GM18867 (cell line): ENCODE data around the gene BAZ1B.
"Not testable (repeated sequence)": the region's sequence is repeated elsewhere in the genome, so short reads cannot be mapped to it uniquely, and the experiment has no call there.

Experiments
- ATAC-seq: cut with Tn5 transposase; IDR thresholded peaks from one replicate; pipeline ENCODE4 v1.9.1; 2021; ENCODE audit warnings: mild to moderate bottlenecking, moderate library complexity; ENCODE audit not compliant: unreplicated experiment

BAZ1B gene

DNA sequence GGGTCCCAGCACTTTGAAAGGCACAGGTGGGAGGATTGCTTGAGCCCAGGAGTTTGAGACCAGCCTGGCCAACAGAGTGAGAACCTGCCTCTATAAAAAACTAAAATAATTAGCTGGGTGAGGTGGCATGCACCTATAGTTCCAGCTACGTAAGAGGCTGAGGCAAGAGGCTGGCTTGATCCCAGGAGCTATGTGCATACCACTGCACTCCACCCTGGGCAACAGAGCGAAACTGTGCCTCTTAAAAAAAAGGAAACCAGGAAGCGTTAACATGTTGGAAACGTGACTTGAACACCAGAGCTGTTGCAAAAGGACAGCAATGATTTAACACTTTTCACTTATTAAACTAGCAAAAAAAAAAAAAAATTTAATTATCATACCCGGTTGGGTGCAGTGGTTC lies 12.6 kb downstream of the BAZ1B start:
- no peak for ATAC-seq

DNA sequence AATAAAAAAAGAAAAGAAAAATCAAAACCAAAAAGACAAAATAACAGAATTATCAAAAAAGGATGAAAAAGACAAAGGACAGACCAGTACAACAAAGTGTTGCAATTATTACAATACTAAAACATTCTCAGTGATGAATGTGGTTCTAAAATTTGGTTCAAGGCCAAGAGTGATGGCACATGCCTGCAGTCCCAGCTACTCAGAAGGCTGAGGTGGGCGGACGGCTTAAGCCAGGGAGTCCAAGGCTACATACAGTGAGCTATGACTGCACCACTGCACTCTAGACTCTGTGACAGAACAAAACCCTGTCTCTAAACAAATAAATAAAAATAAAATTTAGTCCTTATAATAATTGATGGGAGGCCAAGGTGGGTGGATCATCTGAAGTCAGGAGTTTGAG lies 14.5 kb downstream of the BAZ1B start:
- no peak for ATAC-seq

DNA sequence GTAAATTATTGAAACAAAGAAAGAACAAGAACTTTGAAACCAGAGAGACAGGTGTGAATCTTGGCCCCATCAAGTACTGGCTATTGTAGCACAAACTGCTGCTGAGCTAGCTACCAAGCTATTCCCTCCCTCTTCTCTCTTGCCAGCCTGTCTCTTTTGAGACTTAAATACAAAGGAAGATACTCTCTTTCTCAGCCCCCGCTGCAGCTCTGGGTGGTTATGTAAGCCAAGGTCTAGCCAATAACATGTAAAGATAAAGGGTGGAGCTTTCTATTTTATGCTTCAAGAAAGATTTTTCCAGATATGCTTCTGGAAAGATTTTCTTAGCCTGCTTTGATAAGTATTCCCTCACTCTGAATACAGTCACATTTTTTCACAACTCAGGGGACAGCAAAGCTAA lies 17.2 kb downstream of the BAZ1B start:
- no peak for ATAC-seq

DNA sequence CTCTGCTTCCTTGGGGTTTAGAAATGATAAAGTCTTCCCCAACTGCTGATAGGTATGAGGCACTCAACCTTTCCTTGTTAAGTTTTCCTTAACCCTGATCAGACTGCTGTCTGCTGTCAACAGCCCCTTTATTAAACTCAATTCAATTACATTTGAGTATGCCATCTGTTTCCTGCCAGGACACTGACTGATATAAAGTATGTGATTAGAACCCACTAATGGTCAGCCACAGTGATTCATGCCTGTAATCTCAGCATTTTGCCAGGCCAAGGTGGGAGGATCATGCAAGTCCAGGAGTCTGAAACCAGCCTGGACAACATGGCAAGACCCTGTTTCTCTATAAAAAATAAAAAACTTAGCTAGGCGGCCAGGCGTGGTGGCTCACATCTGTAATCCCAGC lies 18.1 kb downstream of the BAZ1B start:
- ATAC-seq = no peak

DNA sequence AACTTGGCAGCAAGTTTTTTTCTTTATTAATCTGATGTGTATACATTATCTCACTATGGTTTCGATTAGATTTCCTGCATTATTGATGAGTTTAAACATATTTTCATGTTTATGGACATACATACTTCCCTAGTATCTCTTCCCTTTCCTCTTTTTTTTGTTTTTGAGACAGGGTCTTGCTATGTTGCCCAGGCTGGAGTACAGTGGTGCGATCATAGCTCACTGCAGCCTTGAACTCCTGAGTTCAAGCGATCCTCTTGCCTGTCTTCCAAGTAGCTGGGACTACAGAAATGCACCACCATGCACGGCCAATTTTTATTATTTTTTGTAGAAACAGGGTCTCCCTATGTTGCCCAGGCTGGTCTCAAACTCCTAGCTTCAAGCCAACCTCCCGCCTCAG lies 18.9 kb downstream of the BAZ1B start:
- ATAC-seq = no peak

DNA sequence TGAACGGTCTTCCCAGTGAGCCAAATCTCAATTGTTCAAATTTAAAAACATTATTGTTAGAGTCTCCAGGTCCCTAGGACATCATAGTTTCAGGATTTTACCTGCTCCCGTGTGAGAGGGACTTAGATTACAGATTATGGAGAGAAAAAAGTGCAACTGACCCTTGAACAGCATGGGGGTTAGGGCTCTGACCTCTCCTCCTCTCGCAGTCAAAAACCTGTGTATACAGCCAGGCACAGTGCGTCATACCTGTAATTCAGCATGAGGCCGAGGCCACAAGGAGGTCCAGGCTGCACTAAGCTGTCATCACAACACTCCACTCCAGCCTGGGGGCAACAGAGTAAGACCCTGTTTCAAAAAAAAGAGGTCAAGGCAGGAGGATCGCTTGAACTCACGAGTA lies 25.5 kb downstream of the BAZ1B start:
- ATAC-seq = no peak

DNA sequence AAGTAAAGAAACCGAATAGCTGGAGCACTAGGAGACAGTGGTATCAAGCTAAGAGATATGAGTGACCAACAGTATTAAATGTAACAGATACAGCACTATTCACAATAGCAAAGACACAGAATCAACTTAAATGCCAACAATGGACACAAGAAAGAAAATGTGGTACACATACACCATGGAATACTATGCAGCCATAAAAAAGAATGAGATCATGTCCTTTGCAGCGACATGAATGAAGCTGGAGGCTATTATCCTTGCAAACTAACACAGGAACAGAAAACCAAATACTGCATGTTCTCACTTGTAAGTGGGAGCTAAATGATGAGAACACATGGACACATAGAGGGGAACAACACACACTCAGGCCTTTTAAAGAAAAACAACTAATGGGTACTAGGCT lies 26.6 kb downstream of the BAZ1B start:
- ATAC-seq = not testable (repeated sequence)

DNA sequence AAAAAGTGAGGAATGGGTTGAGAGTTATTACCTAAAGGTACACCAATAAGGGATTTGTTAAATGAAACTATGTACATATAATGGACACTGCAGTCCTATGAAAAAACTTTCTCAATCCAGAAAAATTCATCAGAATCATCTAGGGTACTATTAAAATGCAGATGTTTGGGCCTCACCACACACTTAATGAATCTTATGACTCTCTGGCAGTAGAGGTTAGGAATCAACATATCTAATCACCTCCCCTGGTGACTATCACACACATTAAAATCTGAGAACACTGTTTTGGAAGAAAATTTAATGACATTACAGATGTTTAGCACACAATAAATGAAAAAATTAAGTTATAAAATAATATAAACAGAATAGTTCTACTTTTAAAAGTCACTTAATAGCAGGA lies 32.1 kb downstream of the BAZ1B start:
- ATAC-seq = no peak

DNA sequence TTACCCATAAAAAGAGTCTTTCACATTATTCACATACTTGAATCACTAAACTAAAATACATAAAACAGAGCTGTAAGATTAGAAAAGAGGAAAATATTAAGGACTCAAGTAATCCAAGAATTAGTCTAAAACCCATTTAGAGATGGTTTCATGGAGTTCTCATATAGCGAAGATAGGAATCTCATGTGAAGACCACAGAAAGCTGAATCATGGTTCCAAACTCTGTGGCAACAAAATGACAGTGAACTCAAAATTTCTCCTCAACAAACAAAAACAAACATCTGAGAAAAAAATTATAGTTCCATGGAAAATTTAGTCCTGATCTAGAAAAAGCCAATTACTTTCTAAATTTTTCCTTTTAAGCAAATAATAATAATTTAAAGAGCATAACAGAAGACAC lies 34.6 kb downstream of the BAZ1B start:
- no peak for ATAC-seq

DNA sequence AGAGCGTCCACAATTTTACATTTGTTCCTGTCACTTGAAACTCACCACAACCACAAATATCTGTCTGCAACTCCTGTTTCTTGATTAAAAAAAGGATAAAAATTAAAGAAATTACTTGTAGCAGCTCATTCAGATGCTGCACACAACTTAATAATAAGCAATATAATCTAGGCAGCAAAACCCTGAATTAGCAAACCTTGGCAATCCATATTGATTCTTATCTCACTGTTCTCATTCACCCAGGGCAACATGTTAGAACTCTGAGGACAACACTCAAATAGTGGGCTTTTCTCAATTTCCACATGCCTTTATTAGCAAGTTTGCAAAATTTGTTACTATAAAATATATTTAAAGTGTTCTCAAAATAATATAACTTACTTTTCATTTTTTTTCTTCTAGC lies 38.9 kb downstream of the BAZ1B start:
- ATAC-seq = no peak

DNA sequence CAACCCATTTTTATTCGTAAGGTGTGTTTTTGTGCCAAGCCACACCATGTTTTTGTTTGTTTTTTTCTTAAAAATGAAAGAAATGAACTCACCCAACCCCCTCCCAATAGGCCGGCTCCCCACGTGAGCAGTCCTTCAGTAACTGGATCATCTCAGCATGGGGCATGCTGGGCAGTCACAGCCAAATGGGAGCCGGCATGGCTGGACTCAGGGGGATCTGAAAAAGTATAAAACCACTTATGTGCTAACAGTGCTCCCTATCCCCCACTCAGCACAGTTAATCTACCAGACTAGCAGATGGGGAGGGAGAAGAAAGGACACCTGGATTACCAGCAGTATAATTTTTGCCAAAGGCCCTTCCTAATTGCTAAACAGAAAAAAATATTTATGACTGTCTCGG lies 39.3 kb downstream of the BAZ1B start:
- no peak for ATAC-seq

DNA sequence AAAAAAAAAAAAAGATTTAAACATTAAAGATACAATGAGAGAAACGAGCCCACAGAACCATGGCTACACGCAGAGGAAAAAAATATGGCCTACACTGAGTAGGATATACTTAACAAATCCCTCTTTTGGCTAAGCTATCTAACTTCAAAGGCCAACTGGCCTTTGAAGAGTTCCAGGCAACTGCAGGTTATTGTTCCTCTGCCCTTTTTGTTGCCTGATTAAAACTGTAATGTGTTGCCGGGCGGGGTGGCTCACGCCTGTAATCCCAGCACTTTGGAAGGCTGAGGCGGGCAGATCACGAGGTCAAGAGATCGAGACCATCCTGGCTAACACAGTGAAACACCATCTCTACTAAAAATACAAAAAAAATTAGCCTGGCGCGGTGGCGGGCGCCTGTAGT lies 40.6 kb downstream of the BAZ1B start:
- not testable (repeated sequence) for ATAC-seq

DNA sequence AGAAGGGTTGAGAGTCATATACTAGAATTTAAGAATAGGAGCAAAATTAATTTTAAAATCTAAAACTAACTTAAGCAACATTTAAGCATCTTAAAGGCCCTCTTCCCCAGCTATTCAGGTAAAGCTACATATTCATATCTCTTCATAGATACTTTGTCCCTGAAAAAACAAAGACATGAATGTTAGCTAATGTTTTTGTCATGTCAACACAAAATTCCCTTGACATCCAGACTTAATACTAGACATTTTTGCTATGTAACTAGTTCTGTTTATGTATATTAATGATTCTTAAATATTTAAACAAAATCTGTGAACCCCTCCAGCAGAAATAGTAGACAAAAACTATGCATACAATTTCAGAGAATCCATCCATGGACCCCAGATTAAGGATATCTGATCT lies 43.5 kb downstream of the BAZ1B start:
- ATAC-seq = no peak

DNA sequence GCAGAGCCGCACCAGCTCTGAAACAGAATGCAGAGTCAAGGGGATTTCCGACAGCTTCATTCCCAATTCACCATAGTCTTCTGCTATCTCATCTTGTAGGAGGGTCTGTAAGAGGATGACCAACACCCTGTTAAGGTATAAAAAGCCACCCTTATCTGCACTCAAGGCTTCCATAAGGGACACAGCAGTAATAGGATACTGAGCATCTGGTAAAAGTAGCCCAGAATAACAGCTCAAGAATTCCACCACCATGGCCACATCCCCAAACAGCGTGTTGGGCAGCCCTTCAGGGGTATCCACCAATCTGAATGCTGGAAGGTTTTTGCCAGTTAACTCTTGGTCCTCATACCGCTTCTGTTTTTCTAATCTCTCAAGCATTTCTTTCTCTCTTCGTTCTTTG lies 44.7 kb downstream of the BAZ1B start:
- no peak for ATAC-seq

DNA sequence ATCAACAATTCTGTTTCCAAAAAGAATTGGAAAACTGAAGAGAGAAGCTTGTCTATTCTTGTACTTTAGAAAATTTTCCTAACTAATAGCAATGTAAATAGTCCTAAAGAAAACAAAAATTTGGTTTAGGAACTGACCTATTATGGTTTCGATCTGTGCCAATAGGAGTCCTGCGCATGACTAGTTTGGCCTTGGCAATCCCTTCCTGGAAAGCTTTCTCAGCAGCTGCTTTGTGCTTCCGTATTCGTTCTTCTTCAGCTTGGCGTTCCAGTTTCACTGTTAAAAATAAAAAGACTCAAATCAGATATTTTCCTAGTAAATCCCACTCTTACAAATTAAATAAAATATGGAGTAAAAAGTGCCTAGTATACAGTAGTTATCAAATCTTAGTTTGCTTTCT lies 51.9 kb downstream of the BAZ1B start:
- no peak for ATAC-seq

DNA sequence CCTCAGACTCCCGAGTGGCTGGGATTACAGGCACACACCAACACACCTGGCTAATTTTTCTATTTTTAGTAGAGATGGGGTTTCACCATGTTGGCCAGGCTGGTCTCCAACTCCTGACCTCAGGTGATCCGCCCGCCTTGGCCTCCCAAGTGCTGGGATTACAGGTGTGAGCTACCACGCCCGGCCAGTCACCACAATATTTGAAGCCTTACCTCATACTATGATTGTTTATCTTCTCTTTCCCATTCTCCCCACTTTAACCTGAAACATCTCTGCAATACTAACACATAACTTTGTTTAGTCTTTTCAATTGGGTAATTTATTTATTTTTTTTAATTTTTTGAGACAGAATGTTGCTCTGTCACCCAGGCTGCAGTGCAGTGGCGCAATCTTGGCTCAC lies 55.0 kb downstream of the BAZ1B start:
- ATAC-seq = not testable (repeated sequence)

DNA sequence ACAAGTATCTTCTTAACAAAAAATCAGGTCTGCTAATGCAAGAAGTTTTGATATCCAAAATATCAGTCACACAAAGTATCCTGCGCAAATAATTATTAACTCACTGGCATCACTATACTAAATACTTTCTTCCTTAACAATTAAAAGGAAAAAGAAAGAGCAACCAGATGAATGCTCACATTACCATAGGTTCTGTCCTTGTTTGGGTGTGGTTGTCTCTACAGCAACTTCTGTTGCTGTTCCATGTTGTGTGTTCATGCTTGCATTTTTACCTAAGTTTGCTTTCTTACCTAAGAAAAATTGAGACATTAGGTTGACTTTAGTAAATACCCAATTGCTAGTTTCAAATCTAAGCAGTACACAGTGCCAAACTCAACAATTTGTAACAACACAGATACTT lies 56.0 kb downstream of the BAZ1B start:
- ATAC-seq = no peak

DNA sequence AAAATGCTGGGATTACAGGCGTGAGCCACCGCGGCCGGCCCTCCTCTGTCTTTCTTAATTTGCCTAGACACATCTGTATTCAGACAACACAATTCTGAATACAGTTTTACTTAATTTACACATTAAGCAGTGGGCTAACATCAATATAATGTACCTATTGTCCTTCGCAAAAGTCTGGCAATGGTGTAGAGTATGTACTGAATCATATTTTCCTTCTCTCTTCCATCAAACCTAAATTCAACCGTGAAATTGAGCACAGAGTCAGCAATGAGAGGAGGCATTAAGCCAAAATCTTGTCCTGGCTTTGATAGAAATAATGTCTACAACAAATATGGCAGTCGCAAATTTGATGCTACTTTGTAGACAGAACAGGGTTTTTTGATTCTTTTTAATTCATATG lies 58.1 kb downstream of the BAZ1B start:
- ATAC-seq = no peak

DNA sequence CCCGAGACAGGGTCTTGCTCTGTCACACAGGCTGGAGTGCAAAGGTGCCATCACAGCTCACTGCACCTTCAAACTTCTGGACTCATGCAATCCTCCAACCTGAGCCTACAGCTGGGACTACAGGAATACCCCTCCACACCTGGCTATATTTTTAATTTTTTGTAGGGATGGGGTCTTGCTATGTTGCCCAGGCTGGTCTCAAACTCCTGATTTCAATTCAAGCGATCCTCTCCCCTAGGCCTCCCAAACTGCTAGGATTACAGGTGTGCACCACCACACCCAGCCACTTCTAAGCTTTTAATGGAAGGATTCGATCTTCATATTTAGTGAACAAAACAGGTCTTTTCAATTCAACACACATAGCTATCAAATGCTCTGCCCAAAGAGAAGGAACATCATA lies 58.8 kb downstream of the BAZ1B start:
- ATAC-seq = no peak

DNA sequence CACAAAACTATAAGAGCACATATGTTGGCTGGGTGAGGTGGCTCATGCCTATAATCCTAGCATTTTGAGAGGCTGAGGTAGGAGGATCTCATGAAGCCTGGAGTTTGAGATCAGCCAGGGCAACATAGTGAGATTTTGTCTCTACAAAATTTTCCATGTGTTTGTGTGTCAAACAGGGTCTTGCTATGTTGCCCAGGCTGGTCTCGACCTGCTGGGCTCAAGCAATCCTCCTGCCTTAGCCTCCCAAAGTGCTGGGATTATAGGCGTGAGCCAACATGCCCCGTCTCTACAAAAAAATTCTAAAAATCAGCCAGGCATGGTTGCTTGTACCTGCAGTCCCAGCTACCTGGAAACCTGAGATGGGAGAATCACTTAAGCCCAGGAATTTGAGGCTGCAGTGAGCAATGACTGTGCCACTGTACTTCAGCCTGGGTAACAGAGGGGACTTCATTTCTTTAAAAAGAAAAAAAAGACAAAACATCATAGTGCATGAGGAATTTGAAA lies 60.3 kb downstream of the BAZ1B start:
- ATAC-seq = no peak

DNA sequence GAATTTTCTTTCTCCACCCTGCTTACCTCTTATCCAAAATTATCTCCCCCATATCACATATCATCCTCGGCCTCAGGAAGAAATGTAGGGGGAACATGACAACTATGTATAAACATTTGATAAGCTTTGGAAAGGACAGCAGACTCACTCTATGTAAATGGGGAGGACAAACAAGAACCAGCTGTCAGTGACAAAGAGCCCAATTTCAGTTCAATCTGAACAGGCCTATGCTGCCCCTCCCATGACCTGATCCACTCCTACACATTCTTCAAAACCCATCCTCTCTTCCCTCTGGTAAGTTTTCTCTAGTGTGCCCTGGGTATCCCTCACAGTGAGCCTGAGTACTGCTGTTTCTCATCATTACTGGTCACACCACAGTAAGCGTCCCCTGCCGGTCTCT lies 67.7 kb downstream of the BAZ1B start:
- no peak for ATAC-seq

DNA sequence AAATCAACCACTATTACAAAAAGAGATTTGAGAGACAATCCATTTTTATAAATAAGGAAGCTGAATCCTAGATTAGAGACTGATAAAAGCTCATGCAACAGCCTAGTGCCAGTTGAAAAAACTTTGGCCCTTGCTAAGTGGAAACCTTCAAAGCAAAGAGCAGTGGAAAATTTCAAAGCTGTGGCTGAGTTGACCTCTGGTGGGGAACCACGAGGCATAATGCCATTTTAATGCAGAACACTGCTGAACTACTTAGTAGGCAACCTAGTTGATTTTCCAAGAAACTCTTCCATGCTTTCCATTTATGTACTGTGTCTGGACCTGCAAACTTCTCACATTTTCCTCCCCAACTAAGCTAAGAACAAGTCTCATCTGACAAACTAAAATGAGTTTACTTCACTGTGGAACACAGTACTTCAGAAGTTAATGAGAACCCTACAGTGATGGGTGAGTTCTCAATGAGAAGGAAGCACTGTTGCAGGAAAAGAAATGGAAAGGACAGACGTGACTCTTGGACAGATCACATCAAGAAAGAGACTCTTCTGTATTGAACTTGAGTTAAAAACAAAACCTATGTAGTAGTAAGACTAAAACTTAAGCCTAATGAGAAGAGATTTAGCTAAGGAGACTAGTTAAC lies 69.0 kb downstream of the BAZ1B start:
- ATAC-seq = no peak

DNA sequence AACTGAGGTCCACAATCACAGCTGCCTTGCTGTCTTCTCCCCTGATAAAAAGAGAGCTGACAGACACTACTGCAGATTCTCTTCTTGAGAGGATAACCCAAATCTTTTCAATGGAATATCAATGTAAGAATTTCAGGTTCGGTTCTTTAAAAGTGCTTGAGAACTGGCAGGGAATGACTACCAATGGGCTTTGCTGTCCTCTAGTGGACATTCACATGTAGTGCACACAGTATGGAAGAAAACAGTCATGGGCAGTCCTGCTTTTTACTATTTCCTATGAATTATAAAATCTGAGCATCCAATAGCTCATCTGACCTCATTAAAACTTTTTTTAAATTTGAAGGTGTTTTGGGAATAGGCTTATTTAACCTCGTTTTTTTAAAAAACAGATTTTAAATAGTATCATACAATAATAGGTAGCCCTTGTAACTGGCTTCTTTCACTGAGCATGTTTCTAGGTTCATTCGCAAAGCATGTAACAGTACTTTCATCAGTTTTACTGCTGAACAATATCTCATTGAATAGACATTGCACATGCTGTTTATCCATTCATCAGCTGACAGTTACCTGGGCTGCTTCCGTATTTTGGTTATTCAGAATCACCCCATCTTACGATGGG lies 70.2 kb downstream of the BAZ1B start:
- ATAC-seq = no peak
